ENCODE results near the gene EFCAB11.

DNA sequence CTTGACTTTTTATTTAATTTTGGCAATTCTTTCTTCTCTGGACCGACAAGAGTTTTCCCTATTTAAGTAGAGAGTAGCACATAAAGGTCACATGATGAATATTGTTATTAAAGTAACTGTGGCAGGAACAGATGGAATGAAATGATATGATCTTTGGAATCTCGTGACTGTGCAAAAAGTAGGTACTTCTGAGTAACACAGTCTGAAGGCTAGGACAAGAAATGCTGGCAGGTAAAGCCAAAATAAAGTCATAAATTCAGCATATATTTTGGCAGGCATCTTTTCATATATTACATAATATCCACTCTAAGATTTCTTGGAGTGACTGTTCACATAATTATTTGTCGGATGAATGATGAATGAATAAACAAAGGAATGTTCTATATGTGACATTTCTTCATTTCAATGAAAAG is 121.4 kb downstream of the EFCAB11 start:
- TF ChIP-seq CTCF (IDR thresholded peaks at IDR 0.05; ENCODE audit: low read length) (no peak), EZH2 (optimal IDR thresholded peaks at IDR 0.05; ENCODE audit: low read depth, low read length) (no peak)

Data from MM.1S (cell line).